GM23338 (cell line): ENCODE data around the gene TSPAN12.

Experiments
- CREB1 ChIP-seq: fragments of 250-450 bp; sonication (Bioruptor Pico); IDR thresholded peaks from 2 replicates; pipeline ENCODE4 v1.5.0; 2020; ENCODE audit warnings: low read depth, mild to moderate bottlenecking, moderate library complexity
- CTCF ChIP-seq, 2 experiments: fragments of 200-600 bp in 1 of 2; sonication (generic) in 1 of 2; conservative IDR thresholded peaks; 2 replicates each; pipeline versions ENCODE4 v1.5.1 to v1.6.1; 2016 to 2017; ENCODE audit warnings: antibody characterized with exemption in 2 of 2, low read depth in 2 of 2, mild to moderate bottlenecking in 2 of 2, moderate library complexity in 1 of 2
- ETS1 ChIP-seq: IDR thresholded peaks from 2 replicates; pipeline ENCODE4 v1.6.1; 2016; ENCODE audit warnings: antibody characterized with exemption
- EZH2 ChIP-seq: fragments of 200-600 bp; sonication (generic); IDR thresholded peaks from one replicate; pipeline ENCODE4 v1.8.0; 2017; ENCODE audit warnings: antibody characterized with exemption, mild to moderate bottlenecking, low read depth; ENCODE audit not compliant: unreplicated experiment
- EZH2phosphoT487 ChIP-seq: fragments of 200-600 bp; sonication (generic); IDR thresholded peaks from one replicate; pipeline ENCODE4 v1.8.1; 2018; ENCODE audit warnings: antibody characterized with exemption; ENCODE audit not compliant: unreplicated experiment
- JUNB ChIP-seq: IDR thresholded peaks from one replicate; pipeline ENCODE4 v1.6.1; 2016; ENCODE audit warnings: antibody characterized with exemption; ENCODE audit not compliant: unreplicated experiment
- NANOG ChIP-seq: IDR thresholded peaks from 2 replicates; pipeline ENCODE4 v1.6.1; 2016; ENCODE audit warnings: antibody characterized with exemption, borderline replicate concordance
- POLR2AphosphoS5 ChIP-seq: IDR thresholded peaks from 2 replicates; pipeline ENCODE4 v1.6.1; 2016; ENCODE audit warnings: antibody characterized with exemption, low read depth
- REST ChIP-seq: IDR thresholded peaks from one replicate; pipeline ENCODE4 v1.6.1; 2018; ENCODE audit warnings: antibody characterized with exemption; ENCODE audit not compliant: unreplicated experiment
- STAT1 ChIP-seq: IDR thresholded peaks from one replicate; pipeline ENCODE4 v1.6.1; 2016; ENCODE audit warnings: antibody characterized with exemption; ENCODE audit not compliant: unreplicated experiment
- ZNF114 ChIP-seq: fragments of 250-450 bp; sonication (Bioruptor Pico); IDR thresholded peaks from 2 replicates; pipeline ENCODE4 v1.5.0; 2020; ENCODE audit warnings: mild to moderate bottlenecking, moderate library complexity
- ZNF331 ChIP-seq: fragments of 250-450 bp; sonication (Bioruptor Pico); IDR thresholded peaks from 2 replicates; pipeline ENCODE4 v1.5.0; 2020; ENCODE audit warnings: low read depth, mild to moderate bottlenecking, moderate library complexity

DNA sequence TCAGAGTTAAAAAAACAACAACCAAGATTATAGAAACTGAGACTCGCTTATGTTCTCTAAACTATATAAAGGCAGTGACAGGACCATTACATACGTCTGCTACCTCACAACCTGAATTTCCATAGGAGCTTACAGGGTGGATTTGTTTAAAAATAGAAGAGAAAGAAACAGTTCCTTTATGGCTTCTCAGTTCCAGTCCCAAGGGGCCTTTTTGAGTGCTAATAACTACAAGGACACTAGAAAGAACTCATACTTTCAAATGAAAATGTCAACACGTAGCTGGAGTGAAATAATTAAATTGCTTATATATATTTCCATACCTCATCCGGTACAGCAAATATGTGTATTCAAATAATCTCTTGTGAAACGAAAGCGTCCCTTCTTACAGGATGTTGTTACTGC, 19.7 kb downstream of the TSPAN12 start:
- TF ChIP-seq CTCF (conservative IDR thresholded peaks at IDR 0.05; ENCODE audit: low read depth in 2 of 2) (no peak), EZH2 (no peak), POLR2AphosphoS5 (no peak), ZNF331 (CRISPR knock-in tag) (no peak), CREB1 (CRISPR knock-in tag) (no peak), EZH2phosphoT487 (no peak), REST (no peak), STAT1 (no peak), JUNB (no peak), ZNF114 (CRISPR knock-in tag) (no peak), ETS1 (no peak), NANOG (no peak)
